Heart right ventricle (tissue), 16 donors: ENCODE results near the gene KLHDC3. TPM values are rescaled to one million over a fixed set of nuclear protein-coding genes. Genes with fewer than 3 reads are reported as not detected.

Experiments
- ATAC-seq, 8 donors: fragments of 200-7000 bp; cut with Tn5 transposase; one replicate each; pipeline ENCODE4 v1.9.1; 2020; ENCODE audit warnings: mild to moderate bottlenecking in 8 of 8, moderate library complexity in 8 of 8, moderate number of reproducible peaks in 1 of 8
- DNase-seq, 2 donors: peaks; one replicate each; pipeline ENCODE4 v3.0.0-alpha.2; 2020
- H3K27ac ChIP-seq, 10 donors: fragments of 200-600 bp; sonication (generic) in 2 of 10; one replicate each; pipeline versions ENCODE4 v1.5.0 to v1.8.0; 2020 to 2022; ENCODE audit warnings: mild to moderate bottlenecking in 3 of 10
- H3K27me3 ChIP-seq, 7 donors: fragments of 200-600 bp; one replicate each; pipeline ENCODE4 v1.8.0; 2021 to 2022; ENCODE audit warnings: mild to moderate bottlenecking in 2 of 7
- H3K36me3 ChIP-seq, 9 donors: fragments of 200-600 bp; sonication (generic) in 1 of 9; one replicate each; pipeline versions ENCODE4 v1.5.0 to v1.8.0; 2020 to 2022; ENCODE audit warnings: mild to moderate bottlenecking in 2 of 9
- H3K4me1 ChIP-seq, 9 donors: fragments of 200-600 bp; sonication (generic) in 1 of 9; one replicate each; pipeline versions ENCODE4 v1.5.0 to v1.8.0; 2020 to 2022; ENCODE audit warnings: mild to moderate bottlenecking in 4 of 9
- H3K4me3 ChIP-seq, 10 donors: fragments of 200-600 bp; sonication (generic) in 2 of 10; one replicate each; pipeline versions ENCODE4 v1.5.0 to v1.8.0; 2020 to 2022; ENCODE audit warnings: mild to moderate bottlenecking in 7 of 10, moderate library complexity in 2 of 10
- H3K9me3 ChIP-seq, 11 donors: fragments of 200-600 bp in 10 of 11; sonication (generic) in 2 of 11; one replicate each; pipeline versions ENCODE4 v1.5.0 to v1.8.0; 2013 to 2022; ENCODE audit warnings: mild to moderate bottlenecking in 2 of 11, control low read depth in 1 of 11, moderate library complexity in 1 of 11
- WGBS, 2 donors: extraction: QIAGEN DNeasy Blood & Tissue Kit; methylation state at CpG; one replicate each; pipeline ENCODE4 v1.1.7; 2013; ENCODE audit warnings: inconsistent platforms in 1 of 2; 5-methylcytosine and 5-hydroxymethylcytosine counted together
- intact Hi-C, 10 donors: fragments of 100-400 bp; cut with DNase I; formaldehyde crosslinking; loops; one replicate each; pipeline versions ENCODE4 v1.11.1 to v1.14.2; 2022
- polyA plus RNA-seq, 2 donors: library from polyadenylated mRNA; stranded (reverse); fragments of 200-250 nt; gene quantifications; one replicate each; pipeline ENCODE4 v1.2.3, GENCODE V29; 2013
- total RNA-seq, 10 donors: library from RNA; stranded (reverse); fragmentation: NEBNext Ultra II Directional in 3 of 10; extraction: Animal tissue kit (Norgen Biotek cat#: 25700) in 3 of 10; gene quantifications; one replicate each; pipeline versions ENCODE4 v1.2.1 to v1.2.4, GENCODE V29; 2021 to 2023
- TF ChIP-seq, protein P1 (sequence below), 9 donors: fragments of 200-600 bp; sonication (generic) in 2 of 9; IDR thresholded peaks; one replicate each; pipeline versions ENCODE4 v1.5.0 to v1.8.0; 2021 to 2022; ENCODE audit warnings: antibody characterized with exemption in 9 of 9, mild to moderate bottlenecking in 5 of 9, moderate library complexity in 1 of 9
- donor health status: Arrhythmogenic right ventricular cardiomyopathy.
- donor health status: ischemic (EF 13 %, LVEDD 7.1; RV severe dilation, severe dysfunction).
- donor health status: healthy with polysubstance abuse.
- donor health status: DM: no; HTN: yes; CAD: no.
- donor health status: DM: no; HTN: no; CAD: no.
- donor health status: ischemic (EF 25% LVEDD 6.9; RV normal size, moderate dysfunction).
- donor health status: ischemic (EF 25% LVEDD 5.7; RV mildly dilated, moderate dysfunction).
- donor health status: healthy.
- donor health status: DM: yes; HTN: yes; CAD: no.
- donor health status: Ischemic cardiomyopathy.
- donor health status: ischemic (EF 35%, LVEDD 5.7; RV mildly dilated, moderate dysfunction).
- donor health status: nonischemic (EF 11% LVEDD 7.7; RV severe dilation, severe dysfunction).
- donor health status: DM: yes; HTN: yes; CAD: no.
- donor health status: PGD.
- donor health status: ischemic (EF 29% LVEDD 5.4; RV normal size, mild dysfunction).
- donor health status: nonischemic (EF 23%, LVEDD 6.1; RV moderate dilation, normal function).

Gene KLHDC3
- total and polyA plus RNA-seq, 12 donors = 78.2 to 165 (median 92.0) TPM

- intact Hi-C loops = loop anchor here in 5 of 10 donors (5.0 to 10.0 kb wide), 5 partner anchors 34 to 146 kb away; partner anchors contain the start of genes CNPY3 (in 1 of the 5), KLHDC3 (in 1 of the 5) and MEA1 (in 1 of the 5)
- Histone ChIP-seq H3K9me3 (no peaks in the 10 kb centered on the region), H3K27me3 (no peaks in the 10 kb centered on the region), H3K4me1 (peaks cover 0 to 27% (median 17%) of the 10 kb centered on the region in 9 donors), H3K4me3 (no peak overlapping the region), H3K36me3 (peaks cover 0 to 63% (median 17%) of the 10 kb centered on the region in 9 donors), H3K27ac (no peak overlapping the region)
- DNase-seq (no peak), ATAC-seq (no peak)
- TF ChIP-seq, protein P1, sequence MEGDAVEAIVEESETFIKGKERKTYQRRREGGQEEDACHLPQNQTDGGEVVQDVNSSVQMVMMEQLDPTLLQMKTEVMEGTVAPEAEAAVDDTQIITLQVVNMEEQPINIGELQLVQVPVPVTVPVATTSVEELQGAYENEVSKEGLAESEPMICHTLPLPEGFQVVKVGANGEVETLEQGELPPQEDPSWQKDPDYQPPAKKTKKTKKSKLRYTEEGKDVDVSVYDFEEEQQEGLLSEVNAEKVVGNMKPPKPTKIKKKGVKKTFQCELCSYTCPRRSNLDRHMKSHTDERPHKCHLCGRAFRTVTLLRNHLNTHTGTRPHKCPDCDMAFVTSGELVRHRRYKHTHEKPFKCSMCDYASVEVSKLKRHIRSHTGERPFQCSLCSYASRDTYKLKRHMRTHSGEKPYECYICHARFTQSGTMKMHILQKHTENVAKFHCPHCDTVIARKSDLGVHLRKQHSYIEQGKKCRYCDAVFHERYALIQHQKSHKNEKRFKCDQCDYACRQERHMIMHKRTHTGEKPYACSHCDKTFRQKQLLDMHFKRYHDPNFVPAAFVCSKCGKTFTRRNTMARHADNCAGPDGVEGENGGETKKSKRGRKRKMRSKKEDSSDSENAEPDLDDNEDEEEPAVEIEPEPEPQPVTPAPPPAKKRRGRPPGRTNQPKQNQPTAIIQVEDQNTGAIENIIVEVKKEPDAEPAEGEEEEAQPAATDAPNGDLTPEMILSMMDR (IDR thresholded peaks at IDR 0.05) = no peak
- WGBS, 2 donors = 95% methylated on average over 17 of the region's 17 CpGs
Observed at GRCh38 chr6:43050981-43051380, 36.9 kb downstream of the KLHDC3 start.

GRCh38 chr6:43052225-43052841, 38.3 kb downstream of the KLHDC3 start:
- H3K4me1 ChIP-seq = peaks cover 0 to 27% (median 17%) of the 10 kb centered on the region in 9 donors
- H3K9me3 ChIP-seq = no peaks in the 10 kb centered on the region
- DNase-seq (no peak), ATAC-seq (no peak)
- intact Hi-C loops = loop anchor here in 6 of 10 donors (2.0 to 10.0 kb wide), 6 partner anchors 35 to 148 kb away; partner anchors contain the start of genes KLHDC3 (in 2 of the 6), CNPY3 (in 1 of the 6) and MEA1 (in 1 of the 6)
- peak overlapping the region in 2 of 10 donors; percentile 61 to 66 for H3K4me3 ChIP-seq
- H3K27me3 ChIP-seq = no peaks in the 10 kb centered on the region
- peak overlapping the region in 8 of 10 donors; percentile 90 to 98 (median 96) for H3K27ac ChIP-seq
- H3K36me3 ChIP-seq = peaks cover 0 to 63% (median 19%) of the 10 kb centered on the region in 9 donors
- WGBS, 2 donors = 78 to 80% methylated on average over 19 of the region's 19 CpGs
- TF ChIP-seq, protein P1 (IDR thresholded peaks at IDR 0.05) = no peak

DNA sequence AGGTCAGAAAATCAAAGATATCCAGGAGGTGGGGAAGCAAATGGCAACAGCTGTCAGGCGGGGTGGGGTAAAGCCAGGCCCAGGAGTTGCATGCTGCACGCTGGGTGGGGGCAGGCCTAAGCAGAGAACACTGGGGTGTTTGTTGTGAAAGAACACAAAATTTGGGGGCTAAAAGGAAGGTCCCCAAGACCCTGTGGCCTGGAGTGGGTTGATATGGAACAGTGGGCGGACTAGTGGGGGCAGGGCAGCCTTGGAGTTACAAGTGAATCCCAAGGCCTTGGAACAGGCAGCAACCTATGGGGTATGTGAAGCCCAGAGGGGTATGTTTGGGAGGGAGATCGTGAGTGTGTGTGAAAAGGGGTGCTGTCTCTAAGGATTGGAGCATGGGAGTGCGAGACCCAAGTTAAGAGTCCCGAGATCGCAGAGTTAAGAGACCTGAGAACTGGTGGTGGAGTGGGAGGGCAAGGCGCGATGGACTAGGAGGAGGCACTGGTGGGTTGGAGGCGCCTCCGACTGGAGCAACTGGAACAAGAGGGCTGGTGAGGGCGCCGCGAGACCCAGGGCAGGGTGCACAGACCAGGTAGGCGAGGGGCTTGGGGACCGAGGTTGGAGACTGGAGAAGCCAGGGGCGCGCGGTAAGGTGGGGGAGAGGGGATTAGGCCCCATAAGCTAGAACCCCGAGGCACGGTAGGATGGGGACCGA, 38.9 kb downstream of the KLHDC3 start:
- peak overlapping the region; percentile 40 to 78 (median 64) for H3K4me3 ChIP-seq
- TF ChIP-seq, protein P1 (IDR thresholded peaks at IDR 0.05) = no peak
- peak overlapping the region; percentile 63 to 98 (median 96) for H3K27ac ChIP-seq
- DNase-seq (peak; percentile 19 to 31), ATAC-seq (peak; percentile 17 to 49 (median 34))
- WGBS, 2 donors = 22 to 28% methylated on average over 22 of the region's 22 CpGs
- H3K4me1 ChIP-seq = peaks cover 0 to 29% (median 19%) of the 10 kb centered on the region in 9 donors
- intact Hi-C loops = loop anchor here in 6 of 10 donors (2.0 to 10.0 kb wide), 6 partner anchors 36 to 148 kb away; partner anchors contain the start of genes KLHDC3 (in 2 of the 6), CNPY3 (in 1 of the 6) and MEA1 (in 1 of the 6)
- peaks cover 0 to 63% (median 18%) of the 10 kb centered on the region in 9 donors for H3K36me3 ChIP-seq
- H3K9me3 ChIP-seq = no peaks in the 10 kb centered on the region
- no peaks in the 10 kb centered on the region for H3K27me3 ChIP-seq
